Measurements from ENCODE around the gene ITCH.
"Not testable (repeated sequence)": the region's sequence is repeated elsewhere in the genome, so short reads cannot be mapped to it uniquely, and the experiment has no call there.

ITCH gene

DNA sequence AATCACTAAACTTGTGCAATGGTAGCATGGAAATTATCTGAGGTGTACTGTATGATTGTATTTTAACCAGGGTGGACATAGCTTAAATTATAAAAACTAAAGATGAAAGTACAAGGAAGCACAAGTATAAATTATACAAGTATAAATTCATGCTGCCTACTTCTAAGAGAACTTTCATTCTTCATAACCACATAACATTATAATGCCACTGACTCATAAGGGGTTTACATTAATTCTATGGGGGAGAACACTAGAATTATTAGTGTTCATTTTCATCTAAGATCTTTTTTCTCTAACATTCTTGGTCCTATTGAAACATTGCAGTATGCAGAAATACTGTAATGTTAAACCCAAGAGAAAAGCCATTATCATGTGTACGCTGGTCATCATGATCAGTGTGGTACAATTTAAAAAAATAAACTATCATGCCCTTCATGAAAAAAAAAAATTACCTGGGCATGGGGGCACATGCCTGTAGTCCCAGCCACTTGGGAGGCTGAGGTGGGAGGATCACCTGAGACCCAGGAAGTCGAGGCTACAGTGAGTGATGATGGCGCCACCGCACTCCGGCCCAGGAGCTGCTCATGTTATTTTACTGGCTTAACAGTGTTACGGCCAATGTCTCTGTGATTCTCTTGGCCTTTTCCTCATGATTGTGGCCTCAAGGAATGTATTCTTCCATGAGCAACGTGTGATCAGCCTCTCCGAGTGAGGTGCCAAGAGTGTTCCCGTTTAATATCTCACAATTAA lies 34.0 kb upstream of the ITCH start:
- no peaks in the 10 kb centered on the region for H3K9me3 ChIP-seq (ENCODE audit: insufficient read depth, low read length)
- no peaks in the 10 kb centered on the region for H4K20me1 ChIP-seq (ENCODE audit: insufficient read depth, low read length)
- H3K9ac ChIP-seq (ENCODE audit: low read length) = no peak overlapping the region
- TF ChIP-seq EZH2phosphoT487 (IDR thresholded peaks at IDR 0.05; ENCODE audit: low read depth) = no peak
- TF ChIP-seq, protein P1, sequence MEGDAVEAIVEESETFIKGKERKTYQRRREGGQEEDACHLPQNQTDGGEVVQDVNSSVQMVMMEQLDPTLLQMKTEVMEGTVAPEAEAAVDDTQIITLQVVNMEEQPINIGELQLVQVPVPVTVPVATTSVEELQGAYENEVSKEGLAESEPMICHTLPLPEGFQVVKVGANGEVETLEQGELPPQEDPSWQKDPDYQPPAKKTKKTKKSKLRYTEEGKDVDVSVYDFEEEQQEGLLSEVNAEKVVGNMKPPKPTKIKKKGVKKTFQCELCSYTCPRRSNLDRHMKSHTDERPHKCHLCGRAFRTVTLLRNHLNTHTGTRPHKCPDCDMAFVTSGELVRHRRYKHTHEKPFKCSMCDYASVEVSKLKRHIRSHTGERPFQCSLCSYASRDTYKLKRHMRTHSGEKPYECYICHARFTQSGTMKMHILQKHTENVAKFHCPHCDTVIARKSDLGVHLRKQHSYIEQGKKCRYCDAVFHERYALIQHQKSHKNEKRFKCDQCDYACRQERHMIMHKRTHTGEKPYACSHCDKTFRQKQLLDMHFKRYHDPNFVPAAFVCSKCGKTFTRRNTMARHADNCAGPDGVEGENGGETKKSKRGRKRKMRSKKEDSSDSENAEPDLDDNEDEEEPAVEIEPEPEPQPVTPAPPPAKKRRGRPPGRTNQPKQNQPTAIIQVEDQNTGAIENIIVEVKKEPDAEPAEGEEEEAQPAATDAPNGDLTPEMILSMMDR (IDR thresholded peaks at IDR 0.05; ENCODE audit: low read depth, low read length) = no peak
- no peak overlapping the region for H3K4me3 ChIP-seq (ENCODE audit: low read length)
- no peak overlapping the region for H3K4me2 ChIP-seq (ENCODE audit: low read length)
- no peaks in the 10 kb centered on the region for H3K4me1 ChIP-seq (ENCODE audit: low read length)
- no peaks in the 10 kb centered on the region for H3K36me3 ChIP-seq (replicated peaks; ENCODE audit: low read depth, low read length)
- H2AFZ ChIP-seq (ENCODE audit: low read depth, low read length) = no peak overlapping the region
- no peaks in the 10 kb centered on the region for H3K27me3 ChIP-seq (ENCODE audit: low read depth, low read length)
- no peak overlapping the region for H3K27ac ChIP-seq (ENCODE audit: low read length)
- no peaks in the 10 kb centered on the region for H3K79me2 ChIP-seq (ENCODE audit: low read length)

DNA sequence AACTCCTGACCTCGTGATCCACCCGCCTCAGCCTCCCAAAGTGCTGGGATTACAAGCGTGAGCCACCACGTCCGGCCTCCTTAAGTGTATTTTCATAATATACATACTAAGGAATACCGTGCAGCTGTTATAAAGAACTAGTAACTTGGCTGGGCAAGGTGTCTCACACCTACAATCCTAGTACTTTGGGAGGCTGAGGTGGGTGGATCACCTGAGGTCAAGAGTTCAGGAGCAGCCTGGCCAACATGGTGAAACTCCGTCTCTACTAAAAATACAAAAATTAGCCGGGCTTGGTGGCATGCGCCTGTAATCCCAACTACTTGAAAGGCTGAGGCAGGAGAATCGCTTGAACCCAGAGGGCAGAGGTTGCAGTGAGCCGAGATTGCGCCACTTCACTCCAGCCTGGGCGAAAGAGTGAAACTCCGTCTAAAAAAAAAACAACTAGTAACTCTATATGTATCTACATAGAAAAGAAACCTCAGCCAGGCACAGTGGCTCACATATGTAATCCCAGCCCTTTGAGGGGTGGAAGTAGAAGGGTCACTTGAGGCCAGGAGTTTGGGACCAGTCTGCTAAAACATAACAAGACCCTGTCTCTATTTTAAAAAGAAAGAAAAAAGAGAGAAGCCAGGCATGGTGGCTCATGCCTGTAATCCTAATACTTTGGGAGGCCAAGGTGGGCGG lies 32.1 kb upstream of the ITCH start:
- not testable (repeated sequence) for H3K9me3 ChIP-seq (ENCODE audit: insufficient read depth, low read length); H3K79me2 ChIP-seq (ENCODE audit: low read length); H3K27me3 ChIP-seq (ENCODE audit: low read depth, low read length); H3K4me3 ChIP-seq (ENCODE audit: low read length); H3K36me3 ChIP-seq (replicated peaks; ENCODE audit: low read depth, low read length); H3K4me1 ChIP-seq (ENCODE audit: low read length); H3K9ac ChIP-seq (ENCODE audit: low read length); H3K27ac ChIP-seq (ENCODE audit: low read length); H3K4me2 ChIP-seq (ENCODE audit: low read length); H4K20me1 ChIP-seq (ENCODE audit: insufficient read depth, low read length); H2AFZ ChIP-seq (ENCODE audit: low read depth, low read length)

DNA sequence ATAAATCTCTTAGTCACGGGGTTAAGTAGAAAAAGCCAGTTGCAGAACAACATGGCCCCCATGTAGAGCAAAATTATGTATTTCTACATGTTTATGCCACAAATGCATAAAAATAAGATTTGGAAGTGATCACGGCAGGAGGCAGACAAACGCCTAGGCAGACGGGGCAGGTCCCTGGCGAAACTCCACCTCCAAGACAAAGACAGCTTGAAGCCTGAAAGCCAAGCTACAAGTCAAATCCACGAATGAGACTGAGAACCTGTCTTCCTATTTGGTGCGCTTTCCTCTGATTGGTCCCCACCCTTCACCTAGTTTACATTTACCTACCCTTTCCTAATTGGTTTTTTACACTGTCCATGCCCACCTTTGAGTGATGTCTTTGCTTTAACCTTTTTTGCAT lies 31.2 kb upstream of the ITCH start:
- Histone ChIP-seq H3K4me2 (ENCODE audit: low read length) (no peak overlapping the region), H3K79me2 (ENCODE audit: low read length) (no peaks in the 10 kb centered on the region), H3K4me3 (ENCODE audit: low read length) (no peak overlapping the region), H3K27me3 (ENCODE audit: low read depth, low read length) (no peaks in the 10 kb centered on the region), H2AFZ (ENCODE audit: low read depth, low read length) (no peak overlapping the region), H3K9me3 (ENCODE audit: insufficient read depth, low read length) (no peaks in the 10 kb centered on the region), H3K36me3 (replicated peaks; ENCODE audit: low read depth, low read length) (no peaks in the 10 kb centered on the region), H3K27ac (ENCODE audit: low read length) (no peak overlapping the region), H3K9ac (ENCODE audit: low read length) (no peak overlapping the region), H3K4me1 (ENCODE audit: low read length) (no peaks in the 10 kb centered on the region), H4K20me1 (ENCODE audit: insufficient read depth, low read length) (no peaks in the 10 kb centered on the region)
- TF ChIP-seq, protein P1 (IDR thresholded peaks at IDR 0.05; ENCODE audit: low read depth, low read length) = no peak
- TF ChIP-seq EZH2phosphoT487 (IDR thresholded peaks at IDR 0.05; ENCODE audit: low read depth) = no peak

DNA sequence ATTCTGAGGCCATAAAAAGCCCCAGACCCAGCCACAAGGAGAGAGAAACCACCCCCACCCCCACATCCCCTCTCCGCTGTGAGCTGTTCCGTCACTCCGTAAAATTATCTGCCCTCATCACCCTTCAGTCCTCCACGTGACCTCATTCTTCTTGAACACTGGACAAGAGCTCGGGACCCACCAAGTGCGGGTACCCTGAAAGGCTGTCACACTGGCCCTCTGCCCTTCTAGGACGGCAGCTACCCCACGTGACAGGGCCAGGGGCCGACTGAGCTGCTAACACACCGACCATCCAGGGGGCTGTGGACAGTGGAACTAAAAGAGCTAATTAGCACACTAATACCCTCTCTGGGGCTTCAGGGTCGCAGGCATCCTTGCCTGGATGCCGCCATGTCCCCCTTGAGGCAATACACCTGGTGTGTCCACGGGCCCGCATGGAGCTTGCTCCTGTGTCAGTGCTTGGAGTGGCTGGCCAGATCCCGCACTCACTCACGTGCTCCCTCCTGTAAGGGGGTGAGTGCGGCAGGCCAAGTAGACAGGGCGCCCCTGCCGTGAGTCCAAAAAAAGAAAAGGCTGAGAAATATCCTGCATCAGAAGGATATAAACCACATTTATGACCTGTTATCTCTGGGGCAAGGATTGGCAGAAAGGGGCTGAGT lies 30.7 kb upstream of the ITCH start:
- TF ChIP-seq, protein P1 (IDR thresholded peaks at IDR 0.05; ENCODE audit: low read depth, low read length) = no peak
- no peak for TF ChIP-seq EZH2phosphoT487 (IDR thresholded peaks at IDR 0.05; ENCODE audit: low read depth)
- no peaks in the 10 kb centered on the region for H3K27me3 ChIP-seq (ENCODE audit: low read depth, low read length)
- no peak overlapping the region for H3K4me3 ChIP-seq (ENCODE audit: low read length)
- no peak overlapping the region for H3K27ac ChIP-seq (ENCODE audit: low read length)
- no peaks in the 10 kb centered on the region for H3K9me3 ChIP-seq (ENCODE audit: insufficient read depth, low read length)
- peaks cover under 1% of the 10 kb centered on the region; the same call in 1 of the 2 replicates for H3K4me1 ChIP-seq (ENCODE audit: low read length)
- no peaks in the 10 kb centered on the region for H3K36me3 ChIP-seq (replicated peaks; ENCODE audit: low read depth, low read length)
- H3K79me2 ChIP-seq (ENCODE audit: low read length) = no peaks in the 10 kb centered on the region
- H4K20me1 ChIP-seq (ENCODE audit: insufficient read depth, low read length) = no peaks in the 10 kb centered on the region
- H3K9ac ChIP-seq (ENCODE audit: low read length) = no peak overlapping the region
- H3K4me2 ChIP-seq (ENCODE audit: low read length) = no peak overlapping the region
- H2AFZ ChIP-seq (ENCODE audit: low read depth, low read length) = no peak overlapping the region
